Stimulated activated naive CD4-positive, alpha-beta T cell (primary cell): ENCODE results near the gene COL5A1.

Experiments used
- DNase-seq, 6 experiments: peaks; one replicate each; lab custom pipeline; 2025; lab: John Stamatoyannopoulos, UW

COL5A1 gene

DNA sequence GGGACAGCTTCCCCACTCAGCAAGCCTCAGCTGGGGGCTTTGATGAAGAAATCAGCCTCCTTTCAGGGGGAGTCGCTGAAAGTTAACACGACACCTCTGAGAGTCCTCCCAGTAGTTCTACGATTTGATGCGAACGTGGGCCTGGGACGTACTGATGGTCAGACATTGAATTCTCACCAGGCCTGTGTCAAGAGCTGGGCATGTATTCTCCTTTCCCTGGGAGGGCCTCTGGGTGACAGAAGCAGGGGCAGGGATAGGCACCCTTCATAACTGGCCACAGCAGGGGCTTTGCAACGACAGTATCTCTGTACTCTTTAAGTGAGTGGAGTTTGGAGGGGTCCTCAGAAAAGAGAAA is 15.6 kb upstream of the COL5A1 start:
- DNase-seq = no peak

GRCh38 chr9:134626571-134627416 is 14.8 kb upstream of the COL5A1 start:
- DNase-seq = no peak

GRCh38 chr9:134627417-134628353 is 13.9 kb upstream of the COL5A1 start:
- no peak for DNase-seq

DNA sequence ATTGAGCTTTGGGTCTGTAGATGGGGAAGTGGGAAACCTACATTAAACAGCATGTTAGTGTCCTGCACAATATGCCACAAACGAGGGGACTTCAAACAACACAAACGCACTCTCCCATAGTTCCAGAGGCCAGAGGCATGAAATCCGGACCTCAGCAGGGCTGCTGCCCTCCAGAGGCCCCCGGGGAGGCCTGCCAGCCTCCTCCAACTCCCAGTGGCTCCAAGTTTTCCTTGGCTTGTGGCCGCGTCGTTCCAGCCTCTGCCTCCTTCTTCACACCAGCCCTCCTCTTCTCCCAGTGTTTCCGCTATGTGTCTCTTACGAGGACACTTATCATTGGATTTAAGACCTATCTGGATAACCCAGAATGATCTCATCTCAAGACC is 13.3 kb upstream of the COL5A1 start:
- no peak for DNase-seq

GRCh38 chr9:134629061-134629585 is 12.5 kb upstream of the COL5A1 start:
- DNase-seq = no peak

- no peak for DNase-seq
These were observed 11.8 kb upstream of the COL5A1 start for GRCh38 chr9:134629586-134630392.

GRCh38 chr9:134630393-134630790 is 11.2 kb upstream of the COL5A1 start:
- DNase-seq = no peak

GRCh38 chr9:134630861-134631260 is 10.7 kb upstream of the COL5A1 start:
- DNase-seq = no peak

DNA sequence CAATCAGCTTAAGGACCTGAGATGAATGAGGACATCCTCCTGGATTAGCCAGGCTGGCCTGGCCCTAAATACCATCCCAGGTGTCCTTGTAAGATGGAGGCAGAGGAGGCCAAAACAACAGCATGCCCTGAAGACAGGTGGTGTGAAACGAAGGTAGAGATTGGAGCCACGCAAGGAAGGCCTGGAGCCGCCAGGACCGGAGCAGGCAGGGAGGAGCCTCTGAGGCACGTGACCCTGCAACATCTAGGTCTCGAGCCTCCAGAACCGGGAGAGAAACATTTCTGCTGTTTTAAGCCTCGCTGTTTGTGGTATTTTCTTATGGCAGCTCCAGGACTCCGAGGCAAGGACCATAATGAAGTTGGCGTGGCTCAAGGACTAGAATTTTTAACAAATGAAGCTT is 9.7 kb upstream of the COL5A1 start:
- no peak for DNase-seq

GRCh38 chr9:134632329-134632728 is 9.3 kb upstream of the COL5A1 start:
- DNase-seq = no peak

- no peak for DNase-seq
These were observed 8.1 kb upstream of the COL5A1 start for GRCh38 chr9:134633362-134634142.

GRCh38 chr9:134634176-134634575 is 7.4 kb upstream of the COL5A1 start:
- DNase-seq = no peak

DNA sequence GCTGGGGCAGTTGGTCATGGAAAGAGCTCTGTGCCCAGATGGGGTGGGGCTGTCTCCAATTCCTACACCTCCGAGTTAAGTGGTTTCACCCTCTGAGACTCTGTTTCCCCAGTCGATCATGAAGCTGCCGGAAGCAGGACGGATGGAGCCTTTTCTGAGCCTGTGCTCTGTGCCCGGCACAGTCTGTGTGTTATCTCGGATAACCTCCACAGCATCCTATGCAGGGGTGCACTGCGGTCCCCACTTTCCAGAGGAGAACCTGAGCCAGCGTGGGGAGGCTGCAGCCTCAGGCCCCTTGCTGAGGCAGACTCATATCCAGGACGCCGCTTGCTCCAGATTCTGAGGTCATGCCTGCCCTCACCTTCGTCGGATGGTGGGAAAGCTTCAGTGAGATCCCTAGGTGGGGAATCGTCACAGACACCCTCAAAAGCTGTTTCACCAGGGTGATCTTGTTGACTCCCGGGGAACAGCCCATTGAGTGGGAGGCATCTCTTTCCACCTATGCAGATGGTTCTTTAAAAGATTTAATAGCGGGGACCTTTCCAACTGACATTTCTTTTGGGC is 6.9 kb upstream of the COL5A1 start:
- DNase-seq = no peak

- no peak for DNase-seq
These were observed 6.1 kb upstream of the COL5A1 start for GRCh38 chr9:134635351-134636148.

DNA sequence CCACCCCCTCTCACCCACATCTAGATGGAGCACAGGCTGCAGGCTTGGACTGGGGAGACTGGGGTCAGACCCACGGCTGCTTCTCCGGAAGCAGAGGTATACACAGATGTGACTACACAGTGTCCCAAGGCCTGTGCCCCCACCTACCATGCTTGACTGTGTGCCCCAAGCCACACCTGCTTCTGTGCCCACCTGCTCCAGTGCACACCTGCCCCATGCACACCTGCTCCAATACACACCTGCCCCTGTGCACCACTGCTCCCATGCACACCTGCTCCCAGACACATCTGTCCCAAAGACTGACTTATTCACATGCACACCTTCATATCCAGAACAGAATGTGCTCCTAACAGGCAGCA is 5.5 kb upstream of the COL5A1 start:
- DNase-seq = no peak

DNA sequence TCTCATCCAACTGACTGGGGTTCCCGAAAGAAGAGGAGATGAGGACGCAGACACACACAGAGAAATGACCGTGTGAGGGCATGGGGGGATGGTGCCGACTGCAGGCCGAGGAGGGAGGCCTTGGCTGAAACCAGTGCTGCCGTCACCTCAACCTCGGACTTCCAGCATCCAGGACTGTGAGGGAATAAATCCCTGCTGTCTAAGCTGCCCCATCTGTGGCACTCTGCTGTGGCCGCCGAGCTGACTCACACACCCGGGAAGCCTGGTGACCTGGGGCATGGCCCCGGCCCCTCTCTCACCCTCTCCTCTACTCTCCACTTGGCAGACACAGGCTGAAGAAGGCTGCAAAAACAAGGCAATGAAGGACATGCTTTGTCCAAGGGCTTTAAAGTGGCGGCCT is 4.4 kb upstream of the COL5A1 start:
- no peak for DNase-seq

- DNase-seq = no peak
These were observed 3.7 kb upstream of the COL5A1 start for GRCh38 chr9:134637696-134638501.

DNA sequence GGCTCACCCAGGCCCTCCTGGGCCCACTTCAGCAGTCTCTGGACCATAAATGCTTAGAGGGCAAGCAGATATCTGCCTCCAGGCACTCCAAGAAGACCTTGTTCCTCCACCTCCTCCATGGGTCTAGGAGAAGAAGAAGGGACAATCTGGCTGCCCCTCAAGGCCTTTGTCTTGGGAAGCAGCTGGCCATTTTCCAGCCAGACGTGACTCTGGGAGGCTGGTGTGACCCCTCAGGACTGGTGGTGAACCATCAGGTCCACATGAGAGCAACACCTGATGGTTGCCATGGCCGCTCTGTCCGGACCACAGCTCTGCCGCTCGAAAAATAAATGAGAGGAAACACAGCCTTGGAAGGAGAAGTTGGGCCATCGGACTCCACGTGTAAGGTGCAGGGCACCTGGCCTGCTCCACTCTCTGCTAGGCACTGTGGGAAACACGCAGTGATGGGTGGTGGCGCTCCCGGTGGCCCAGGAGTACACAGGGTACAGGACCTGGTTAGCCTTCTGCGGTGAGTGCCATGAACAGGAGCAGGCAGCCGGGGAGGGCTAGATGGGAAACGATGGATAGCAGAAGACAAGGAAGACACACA is 3.0 kb upstream of the COL5A1 start:
- no peak for DNase-seq

DNA sequence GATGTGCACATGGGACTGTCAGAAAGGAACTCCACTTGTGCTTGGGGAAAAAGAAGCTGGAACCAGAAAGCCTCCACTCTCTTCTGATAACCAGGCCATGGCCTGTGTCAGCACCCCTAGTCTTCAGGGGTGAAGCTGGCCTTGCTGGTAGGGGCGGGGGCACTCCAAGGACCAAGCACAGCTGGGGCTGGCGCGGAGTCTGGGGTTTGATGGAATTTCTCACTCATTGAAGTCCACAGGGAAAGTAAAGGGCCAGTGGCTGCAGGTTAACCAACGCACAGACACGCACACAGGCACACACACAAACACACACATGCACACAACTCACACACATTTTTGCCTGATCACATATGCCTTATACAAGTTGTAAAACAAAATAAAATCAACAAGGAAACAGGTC is 1.6 kb upstream of the COL5A1 start:
- no peak for DNase-seq
